Stimulated activated CD4-positive, alpha-beta T cell treated with anti-CD3 and anti-CD28 coated beads, Interleukin-2, amount 100 ng/mL, for 48 hours (primary cell): Measurements from ENCODE around the gene C6orf47.

Experiments
- DNase-seq, 2 donors: peaks; one replicate each; pipeline ENCODE4 v3.0.0-alpha.2; 2020

The C6orf47 gene

DNA sequence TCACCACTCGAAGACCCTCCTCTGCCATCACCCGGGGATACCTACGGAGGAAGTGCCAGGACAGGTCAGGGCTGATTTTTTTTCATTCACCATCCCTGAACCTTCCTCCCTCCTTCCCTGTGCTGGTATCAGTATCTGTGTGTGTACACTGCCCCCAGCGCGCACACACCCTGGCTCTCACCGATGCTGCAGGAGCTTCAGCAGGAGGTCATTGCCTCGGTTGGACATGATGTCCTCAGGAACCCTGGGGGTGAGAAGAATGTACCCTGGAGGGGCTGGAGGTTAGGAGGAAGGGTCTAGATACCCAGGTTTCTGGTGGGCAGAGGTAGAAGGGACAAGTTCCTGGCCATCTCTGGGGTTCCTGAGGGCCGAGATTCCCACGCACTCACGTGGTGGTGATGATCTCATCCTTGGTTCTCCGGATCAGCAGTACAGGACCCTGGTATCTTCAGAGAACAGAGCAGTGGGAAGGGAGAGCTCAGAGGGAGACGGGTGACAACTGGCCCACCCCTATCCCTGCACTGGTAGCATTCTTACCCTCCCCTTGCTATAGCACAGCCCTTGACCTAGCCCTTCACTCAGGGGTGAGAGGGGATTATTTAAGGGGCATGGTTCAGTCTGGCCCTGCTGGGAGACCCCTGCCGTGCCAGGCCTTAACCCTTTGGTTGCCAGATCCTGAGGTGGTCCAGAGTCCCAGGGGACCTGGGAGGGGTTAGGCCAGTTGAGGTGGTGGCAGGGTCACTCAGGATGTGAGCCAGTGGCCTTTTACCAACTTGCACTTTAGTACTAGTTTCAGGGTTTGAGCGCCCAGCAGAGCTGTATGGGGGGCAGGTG, 27.5 kb upstream of the C6orf47 start:
- DNase-seq = no peak

GRCh38 chr6:31687321-31687720, 26.7 kb upstream of the C6orf47 start:
- DNase-seq = no peak

DNA sequence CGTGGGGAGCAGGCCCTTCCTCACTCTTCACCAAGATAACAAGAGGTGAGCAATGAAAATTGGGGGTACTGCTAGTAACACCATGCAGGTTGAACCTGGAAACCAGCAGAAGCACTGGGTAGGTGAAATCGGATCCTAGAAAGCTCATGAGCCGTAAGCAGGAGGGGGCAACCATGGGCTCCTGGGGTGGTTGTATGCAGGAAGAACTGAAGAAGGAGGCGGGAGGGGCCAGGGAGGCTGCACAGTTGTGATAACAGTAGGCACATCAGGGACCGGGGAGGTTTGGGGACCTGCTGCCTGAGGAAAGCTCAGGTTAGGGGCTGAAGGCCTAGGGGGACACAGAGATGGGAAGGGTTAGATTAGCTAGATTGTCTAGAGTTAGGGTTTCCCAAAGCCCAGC, 25.9 kb upstream of the C6orf47 start:
- DNase-seq = no peak

GRCh38 chr6:31683591-31683990, 23.0 kb upstream of the C6orf47 start:
- no peak for DNase-seq

- peak; percentile 30 to 41 for DNase-seq
These were observed 20.6 kb upstream of the C6orf47 start for GRCh38 chr6:31681135-31681671.

- peak; percentile 57 to 64 for DNase-seq
These were observed 19.9 kb upstream of the C6orf47 start, which contains the start of gene LY6G5C for GRCh38 chr6:31680226-31681134. Gene LY6G5C (minus strand): TSS chr6:31681067. CDS start chr6:31680373, 694 bp downstream.

DNA sequence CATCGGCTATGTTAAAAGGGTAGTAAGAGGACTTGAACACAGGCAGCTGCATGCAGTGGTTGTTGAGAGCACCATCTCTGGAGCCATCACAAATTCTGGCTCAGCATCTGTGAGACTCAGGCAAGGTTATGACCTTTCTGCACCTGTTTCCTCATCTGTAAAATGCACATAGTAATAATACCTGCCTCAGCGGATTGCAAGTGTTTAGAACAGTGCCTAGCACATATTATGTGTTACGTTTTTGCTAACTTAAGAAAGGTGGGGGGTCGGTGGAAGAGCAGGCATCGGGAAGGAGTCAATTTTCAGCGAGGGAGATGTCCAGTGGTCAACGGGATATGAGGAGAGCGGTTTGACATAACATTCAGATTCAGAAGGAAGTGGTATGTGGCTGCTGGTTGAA, 17.4 kb upstream of the C6orf47 start:
- DNase-seq = no peak

GRCh38 chr6:31676904-31677303, 16.3 kb upstream of the C6orf47 start:
- no peak for DNase-seq

- no peak for DNase-seq
These were observed 15.8 kb upstream of the C6orf47 start for GRCh38 chr6:31676322-31676903.

DNA sequence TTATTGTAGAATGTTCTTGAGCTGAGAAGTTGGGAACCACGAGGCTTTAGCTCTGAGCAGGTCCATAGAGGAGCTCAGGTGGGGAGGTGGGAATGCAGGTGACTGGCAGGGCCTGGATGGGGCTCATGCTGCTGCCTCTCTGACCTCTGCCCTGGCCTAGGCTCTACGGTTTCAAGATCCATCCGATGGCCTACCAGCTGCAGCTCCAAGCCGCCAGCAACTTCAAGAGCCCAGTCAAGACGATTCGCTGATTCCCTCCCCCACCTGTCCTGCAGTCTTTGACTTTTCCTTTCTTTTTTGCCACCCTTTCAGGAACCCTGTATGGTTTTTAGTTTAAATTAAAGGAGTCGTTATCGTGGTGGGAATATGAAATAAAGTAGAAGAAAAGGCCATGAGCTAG, 9.1 kb upstream of the C6orf47 start, which contains the start of gene LY6G5B:
Gene LY6G5B (plus strand): TSS at position 301 of the 400 bp plus-strand sequence. CDS start 975 bp downstream, outside the sequence.
- no peak for DNase-seq

GRCh38 chr6:31666337-31666965, 5.9 kb upstream of the C6orf47 start:
- DNase-seq = no peak

- DNase-seq = peak; percentile 94 to 96
These were observed 5.1 kb upstream of the C6orf47 start, which contains the start of gene CSNK2B for GRCh38 chr6:31665501-31666336. Gene CSNK2B (plus strand): TSS chr6:31666080. CDS start chr6:31666832, 752 bp downstream.

DNA sequence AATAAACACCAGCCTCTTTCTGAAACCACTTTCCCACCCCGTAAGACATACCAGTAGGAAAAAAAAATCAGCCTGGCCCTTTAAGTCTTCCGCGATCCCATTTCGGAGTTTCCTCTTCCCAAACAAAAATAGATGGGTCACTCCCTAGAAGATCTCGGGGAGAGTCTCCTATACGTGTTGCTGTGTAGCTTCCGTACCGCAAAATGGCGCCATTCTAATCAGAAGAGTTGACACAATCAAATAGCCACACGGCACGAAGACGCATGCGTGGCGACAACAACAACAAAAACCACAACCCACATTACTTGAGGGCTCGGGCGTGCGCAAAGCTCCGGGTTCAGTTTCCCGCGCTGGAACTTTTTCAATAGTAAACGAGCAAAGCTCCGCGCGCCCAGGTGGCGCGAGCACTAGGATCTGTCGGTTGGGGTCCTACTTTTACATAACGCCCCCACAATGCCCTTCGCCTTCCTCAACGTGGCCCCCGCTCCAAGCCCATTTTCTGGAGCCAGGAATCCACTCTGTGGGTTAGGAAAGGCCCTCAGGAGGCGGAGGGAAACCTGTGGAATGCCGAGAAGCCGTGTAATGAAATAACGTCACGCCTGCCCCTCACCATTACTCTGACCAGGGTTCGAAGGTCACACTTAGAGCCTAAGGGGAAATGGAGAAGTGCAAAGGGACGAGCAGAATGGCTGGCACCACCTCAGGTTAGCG, 4.4 kb upstream of the C6orf47 start, which contains the start of gene GPANK1:
Gene GPANK1 (minus strand): TSS at position 208 of the 711 bp plus-strand sequence. CDS start 519 bp downstream, outside the sequence.
- DNase-seq = peak; percentile 81 to 82

- no peak for DNase-seq
These were observed 3.6 kb upstream of the C6orf47 start for GRCh38 chr6:31663961-31664789.

- DNase-seq = no peak
These were observed 2.8 kb upstream of the C6orf47 start for GRCh38 chr6:31663126-31663960.

- no peak for DNase-seq
These were observed 1.6 kb upstream of the C6orf47 start for GRCh38 chr6:31662124-31662723.

DNA sequence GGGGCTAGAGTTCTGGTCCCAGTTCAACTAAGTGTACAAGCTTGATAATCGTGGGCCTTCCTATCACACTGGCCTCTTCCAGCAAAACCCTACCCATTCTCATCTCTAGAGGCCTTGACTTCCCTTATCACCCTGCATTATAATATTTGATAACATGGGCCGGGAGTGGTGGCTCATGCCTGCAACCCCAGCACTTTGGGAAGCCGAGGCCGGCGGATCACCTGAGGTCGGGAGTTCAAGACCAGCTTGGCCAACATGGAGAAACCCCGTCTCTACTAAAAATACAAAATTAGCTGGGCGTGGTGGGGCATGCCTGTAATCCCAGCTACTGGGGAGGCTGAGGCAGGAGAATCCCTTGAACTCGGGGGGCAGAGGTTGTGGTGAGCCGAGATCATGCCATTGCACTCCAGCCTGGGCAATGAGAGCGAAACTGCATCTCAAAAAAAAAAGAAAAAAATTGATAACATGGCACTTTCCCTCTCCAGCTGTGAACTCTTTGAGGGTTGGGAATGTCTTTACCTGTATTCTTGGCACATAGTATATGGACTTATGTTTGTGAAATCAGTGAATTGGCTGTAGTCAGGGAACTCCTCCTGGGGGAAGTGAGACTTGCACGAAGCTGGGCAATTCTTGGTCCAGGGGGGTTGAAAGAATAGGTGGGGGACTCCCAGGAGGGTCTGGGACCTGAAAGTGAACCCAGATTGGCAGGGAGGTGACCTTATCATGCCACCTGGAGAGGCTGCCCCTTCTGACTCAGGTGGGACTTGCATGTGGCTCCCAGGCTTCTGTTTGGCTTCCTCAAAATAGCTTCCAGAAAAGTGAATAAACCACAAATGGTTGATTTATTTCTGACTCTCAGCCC, 915 bp upstream of the C6orf47 start:
- no peak for DNase-seq
